NK-92 (cell line): Measurements from ENCODE around the gene MSH3.
"Not testable (repeated sequence)": the region's sequence is repeated elsewhere in the genome, so short reads cannot be mapped to it uniquely, and the experiment has no call there.

Source experiments
- DNase-seq: peaks from one replicate; lab custom pipeline; 2025; ENCODE audit not compliant: unreplicated experiment; lab: John Stamatoyannopoulos, UW

Gene MSH3

GRCh38 chr5:80884929-80885328, 230.5 kb downstream of the MSH3 start:
- DNase-seq = no peak

DNA sequence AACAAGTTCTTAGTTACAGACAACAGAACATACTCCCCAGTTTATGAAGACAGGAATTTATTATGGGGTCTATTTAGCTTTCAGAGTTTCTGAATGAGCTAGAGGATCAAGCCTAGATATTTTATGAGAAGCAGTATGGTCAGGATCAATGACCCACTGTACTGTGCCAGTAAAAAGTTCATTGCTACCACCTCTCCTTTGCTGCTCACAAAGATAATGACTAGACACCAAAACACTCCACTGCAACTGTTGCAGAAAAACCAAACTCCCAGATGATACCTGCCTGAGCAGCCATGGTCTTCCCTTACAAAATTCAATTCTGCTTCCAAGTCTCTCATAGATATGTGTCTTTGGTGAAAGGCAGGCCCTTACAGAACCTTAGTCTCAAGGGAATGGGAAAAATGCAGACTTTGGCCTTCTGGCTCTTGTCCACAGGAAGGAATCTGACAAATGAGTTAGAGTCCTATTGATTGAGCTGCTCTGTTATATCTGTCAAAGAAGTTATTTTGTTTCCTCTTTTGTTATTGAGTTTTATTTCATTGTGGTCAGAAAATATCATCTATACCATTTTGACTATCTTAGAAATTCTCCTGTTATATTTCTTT, 231.0 kb downstream of the MSH3 start:
- DNase-seq = no peak

- no peak for DNase-seq
These were observed 239.6 kb downstream of the MSH3 start for GRCh38 chr5:80894083-80894482.

GRCh38 chr5:80895523-80895922, 241.1 kb downstream of the MSH3 start:
- no peak for DNase-seq

DNA sequence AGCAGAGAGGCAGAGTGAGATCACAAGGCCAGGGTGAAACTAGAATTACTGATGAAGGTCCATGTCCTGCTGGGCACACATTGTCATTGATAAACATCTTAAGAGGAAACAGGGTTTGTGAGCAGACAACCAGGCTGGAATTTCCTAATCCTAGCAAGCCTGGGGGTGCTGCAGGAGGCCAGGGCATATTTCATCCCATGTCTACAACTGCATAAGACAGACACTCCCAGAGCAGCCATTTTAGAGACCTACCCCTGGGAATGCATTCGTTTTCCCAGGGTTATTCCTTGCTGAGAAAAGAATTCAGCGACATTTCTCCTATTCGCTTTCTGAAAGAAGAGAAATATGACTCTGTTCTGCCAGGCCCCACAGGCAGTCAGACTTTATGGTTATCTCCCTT, 248.2 kb downstream of the MSH3 start:
- DNase-seq = not testable (repeated sequence)

GRCh38 chr5:80904533-80905187, 250.2 kb downstream of the MSH3 start:
- no peak for DNase-seq

DNA sequence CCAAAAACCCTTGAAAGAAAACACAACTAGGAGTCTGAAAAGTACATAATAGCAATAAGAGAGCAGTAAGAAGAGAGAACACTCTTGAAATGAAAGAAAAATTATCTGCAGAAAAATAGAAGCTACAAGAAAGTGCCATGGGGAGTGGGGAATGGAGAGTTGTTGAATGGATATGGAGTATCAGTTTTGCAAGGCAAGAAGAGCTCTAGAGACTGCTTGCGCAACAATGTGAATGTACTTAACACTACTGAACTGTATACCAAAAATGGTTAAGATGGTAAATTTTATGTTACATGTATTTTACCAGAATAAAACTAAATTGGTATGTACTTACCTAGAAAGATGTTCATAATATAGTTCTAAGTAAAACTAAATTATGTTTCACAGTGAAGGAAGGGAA, 251.0 kb downstream of the MSH3 start:
- DNase-seq = no peak

DNA sequence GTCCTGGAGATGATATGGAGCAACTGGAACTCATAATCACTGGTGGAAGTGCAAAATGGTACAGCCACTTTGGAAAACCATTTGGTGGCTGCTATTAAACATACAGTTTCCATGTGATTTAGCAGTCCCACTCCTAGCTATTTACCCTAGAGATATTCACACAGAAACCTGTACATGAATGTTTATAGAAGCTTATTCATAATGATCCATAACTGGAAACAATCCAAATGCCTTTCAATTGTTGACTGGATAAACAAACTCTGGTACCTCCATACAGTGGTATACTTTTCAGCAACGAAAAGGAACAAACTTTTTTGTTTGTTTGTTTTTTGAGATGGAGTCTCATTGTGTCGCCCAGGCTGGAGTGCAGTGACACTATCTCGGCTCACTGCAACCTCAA, 258.0 kb downstream of the MSH3 start:
- no peak for DNase-seq

DNA sequence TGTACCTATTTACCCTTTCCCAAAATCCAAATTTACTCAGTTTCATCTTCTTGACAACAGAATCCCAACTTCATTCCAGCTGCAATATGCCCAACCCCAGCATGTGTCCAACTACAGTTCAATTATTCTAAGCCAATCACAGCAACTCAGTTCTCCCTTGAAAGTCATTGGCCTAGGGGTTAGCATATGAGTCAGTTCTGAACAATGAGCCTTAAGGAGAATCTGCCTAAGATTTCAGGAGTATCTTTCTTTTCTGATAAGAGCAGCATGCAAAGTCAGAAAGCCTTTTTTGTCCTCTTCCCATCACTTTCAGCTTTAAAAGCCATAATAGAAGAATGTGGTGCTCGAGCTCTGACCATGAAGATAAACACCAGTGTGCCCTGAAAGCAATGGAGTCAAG, 261.3 kb downstream of the MSH3 start:
- no peak for DNase-seq

DNA sequence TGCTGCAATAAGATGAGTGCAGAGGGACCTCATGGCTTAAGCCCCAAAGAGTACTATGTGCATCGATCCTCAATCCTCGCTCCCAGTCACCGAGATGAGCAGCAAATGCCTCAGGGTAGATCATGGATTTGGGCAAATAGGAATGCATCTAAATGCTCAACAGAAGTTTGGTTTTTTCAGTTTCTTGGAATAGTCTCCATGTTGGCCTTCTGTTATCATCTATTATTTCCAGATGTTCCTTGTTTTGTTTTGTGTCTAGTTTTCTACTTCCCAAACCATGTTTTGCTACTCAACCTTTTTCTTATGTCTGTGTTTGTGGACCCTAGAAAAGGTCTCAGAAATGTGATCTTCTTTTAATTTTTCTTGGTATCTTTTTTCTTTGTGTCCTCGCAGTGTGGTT, 262.2 kb downstream of the MSH3 start:
- DNase-seq = no peak

DNA sequence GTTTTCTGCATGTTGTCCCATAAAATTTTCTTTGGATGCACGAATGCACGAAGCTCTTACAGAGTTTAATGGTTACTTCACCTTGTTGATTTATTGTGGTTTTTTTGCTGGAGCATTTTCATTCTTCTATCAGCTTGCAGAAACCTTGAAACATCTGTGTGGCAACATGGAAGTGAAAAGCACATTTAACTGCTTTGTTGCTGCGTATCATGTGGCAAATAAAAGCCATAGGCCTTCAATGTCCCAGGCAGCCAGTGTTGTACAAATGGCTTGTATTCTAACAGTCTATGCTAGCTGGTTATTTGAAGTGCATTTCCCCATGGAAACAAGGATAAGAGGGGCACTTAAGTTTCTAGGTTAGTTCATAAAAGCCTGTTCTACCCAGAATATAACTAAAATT, 263.2 kb downstream of the MSH3 start:
- no peak for DNase-seq

DNA sequence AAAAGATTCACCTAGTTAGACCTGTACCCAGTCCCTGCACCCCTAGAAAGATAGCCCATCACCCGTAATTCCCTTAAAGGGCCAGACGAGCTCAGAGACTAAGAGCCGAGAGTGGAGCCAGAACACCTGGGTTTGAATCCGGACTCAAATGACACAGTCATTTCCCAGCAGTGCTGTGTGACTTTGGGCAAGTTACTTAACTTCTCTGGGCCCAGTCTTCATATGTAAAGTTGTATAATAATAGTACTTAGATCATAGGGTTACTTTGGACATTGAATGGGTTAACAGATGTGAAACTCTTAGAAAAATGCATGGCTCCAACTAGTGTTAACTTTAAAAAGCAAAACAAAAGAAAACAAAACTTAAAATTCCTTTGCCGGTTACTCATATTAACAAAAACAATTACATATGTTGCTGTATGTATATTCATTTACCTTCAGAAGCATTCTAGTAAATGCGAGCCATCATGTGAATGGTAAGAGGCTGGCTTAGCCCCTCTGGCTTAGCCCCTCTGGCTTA, 265.3 kb downstream of the MSH3 start:
- DNase-seq = no peak

- no peak for DNase-seq
These were observed 265.9 kb downstream of the MSH3 start for GRCh38 chr5:80920333-80920732.

DNA sequence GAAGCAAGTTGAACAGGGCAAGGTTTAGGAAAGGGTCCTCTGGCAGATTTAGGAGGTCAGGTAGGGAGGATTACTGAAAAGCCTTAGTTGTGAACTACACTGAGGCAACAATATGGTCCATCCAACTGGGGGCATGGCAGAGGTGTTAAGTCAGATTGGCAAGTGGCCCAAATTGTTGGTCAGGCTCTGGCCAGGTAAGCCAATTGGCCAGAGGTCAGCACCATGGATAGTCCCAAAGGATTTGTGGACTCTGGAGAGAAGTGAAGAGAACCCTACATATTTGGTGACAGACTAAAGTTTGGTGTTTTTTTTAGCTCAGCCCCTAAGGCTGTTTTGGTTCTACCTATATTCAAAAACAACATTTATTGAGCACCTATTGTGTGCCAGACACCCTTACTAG, 266.6 kb downstream of the MSH3 start:
- DNase-seq = no peak

DNA sequence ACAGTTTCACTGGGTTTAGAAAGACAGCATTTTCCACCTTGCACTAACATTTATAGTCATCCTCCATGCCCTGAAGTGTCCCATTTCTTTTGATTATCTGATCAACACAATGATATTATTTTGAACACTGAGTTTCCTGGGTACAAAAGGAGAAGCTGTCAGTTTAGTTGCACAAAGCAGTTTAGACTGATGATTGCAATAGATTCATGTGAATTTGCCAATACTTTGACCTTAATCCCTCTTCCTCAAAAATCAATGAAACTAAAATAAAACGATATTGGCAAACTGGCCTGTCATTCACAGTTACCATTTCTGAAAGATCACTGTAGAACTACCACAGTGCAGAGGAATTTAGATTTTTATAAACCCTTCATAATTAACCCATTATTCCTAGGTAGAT, 271.5 kb downstream of the MSH3 start:
- no peak for DNase-seq
